22Rv1 (cell line): ENCODE results near the gene CD99L2.

Experiments used
- H3K27ac ChIP-seq: fragments of 450-650 bp; 2 replicates; pipeline ENCODE4 v1.5.1; 2017
- CTCF ChIP-seq: fragments of 450-650 bp; IDR thresholded peaks from 2 replicates; pipeline ENCODE4 v1.5.1; 2017; ENCODE audit warnings: mild to moderate bottlenecking
- ZFX ChIP-seq: fragments of 450-650 bp; IDR thresholded peaks from 2 replicates; pipeline ENCODE4 v1.6.1; 2017; ENCODE audit warnings: antibody characterized with exemption, borderline replicate concordance

The CD99L2 gene

DNA sequence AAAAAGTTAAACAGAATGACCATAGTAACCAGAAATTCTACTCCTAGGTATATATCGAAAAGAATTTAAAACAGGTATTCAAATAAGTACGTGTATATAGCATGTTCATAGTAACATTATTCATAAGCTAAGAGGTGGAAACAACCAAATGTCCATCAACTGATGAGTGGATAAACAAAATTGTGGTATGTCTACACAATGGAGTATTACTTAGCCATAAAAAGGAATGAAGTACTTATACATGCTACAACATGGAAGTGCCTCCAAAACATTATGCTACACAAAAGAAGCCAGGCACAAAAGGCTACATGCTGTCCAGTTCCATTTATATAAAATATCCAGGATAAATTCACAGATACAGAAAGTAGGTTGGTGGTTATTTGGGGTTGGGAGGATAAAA is 76.5 kb downstream of the CD99L2 start:
- no peak overlapping the region for H3K27ac ChIP-seq
- TF ChIP-seq ZFX (no peak), CTCF (no peak)

GRCh38 chrX:150813922-150814321 is 84.5 kb downstream of the CD99L2 start:
- TF ChIP-seq ZFX, result no peak
- no peak for TF ChIP-seq CTCF
- no peak overlapping the region for H3K27ac ChIP-seq

- TF ChIP-seq CTCF (no peak), ZFX (no peak)
- H3K27ac ChIP-seq, result no peak overlapping the region
These were observed 91.6 kb downstream of the CD99L2 start for GRCh38 chrX:150806827-150807226.

GRCh38 chrX:150805736-150806135 is 92.7 kb downstream of the CD99L2 start:
- no peak for TF ChIP-seq ZFX
- TF ChIP-seq CTCF, result no peak
- H3K27ac ChIP-seq, result no peak overlapping the region

DNA sequence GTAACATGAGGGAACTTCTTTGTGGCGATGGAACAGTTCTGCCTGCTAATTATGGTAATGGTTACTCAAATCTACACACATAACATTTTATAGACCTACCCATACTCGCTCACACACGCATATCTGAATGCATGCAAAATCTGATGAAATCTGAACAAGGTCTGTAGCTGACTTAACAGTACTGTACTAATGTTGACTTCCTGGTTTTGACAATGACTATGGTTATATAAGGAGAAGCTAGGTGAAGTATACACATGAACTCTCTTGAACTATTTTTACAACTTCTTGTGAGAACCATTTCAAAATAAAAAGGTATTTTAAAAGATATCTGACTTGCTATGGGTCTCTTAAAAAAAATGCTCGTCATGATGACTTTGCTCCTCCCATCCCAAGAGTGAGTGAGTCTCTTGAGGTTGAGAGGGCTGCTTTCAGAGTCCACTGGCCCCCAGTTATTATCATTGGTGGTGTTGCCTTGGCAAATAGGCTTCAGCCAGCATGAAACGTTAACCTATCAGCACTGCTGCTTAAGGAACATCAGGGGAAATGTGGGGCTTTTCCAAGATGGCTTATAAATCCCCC is 105.4 kb downstream of the CD99L2 start:
- no peak for TF ChIP-seq CTCF
- no peak for TF ChIP-seq ZFX
- no peak overlapping the region for H3K27ac ChIP-seq

- H3K27ac ChIP-seq, result no peak overlapping the region
- TF ChIP-seq ZFX (no peak), CTCF (no peak)
These were observed 108.4 kb downstream of the CD99L2 start for GRCh38 chrX:150790021-150790420.

- H3K27ac ChIP-seq, result no peak overlapping the region
- no peak for TF ChIP-seq ZFX
- TF ChIP-seq CTCF, result no peak
These were observed 116.8 kb downstream of the CD99L2 start for GRCh38 chrX:150781677-150782076.
